Stimulated activated CD4-positive, alpha-beta T cell treated with anti-CD3 and anti-CD28 coated beads, Interleukin-2, amount 100 ng/mL, for 4 hours (primary cell): ENCODE measurements around the gene AADACL3.

Experiments used
- DNase-seq: peaks from one replicate; pipeline ENCODE4 v3.0.0-alpha.2; 2020; ENCODE audit warnings: low read depth

The AADACL3 gene

GRCh38 chr1:12769031-12769430 is 53.1 kb downstream of the AADACL3 start:
- DNase-seq = no peak

- DNase-seq = no peak
These were observed 54.1 kb downstream of the AADACL3 start for GRCh38 chr1:12769976-12770505.

- DNase-seq = no peak
These were observed 54.7 kb downstream of the AADACL3 start for GRCh38 chr1:12770620-12771019.

- no peak for DNase-seq
These were observed 55.3 kb downstream of the AADACL3 start for GRCh38 chr1:12771186-12771585.

- DNase-seq = no peak
These were observed 56.6 kb downstream of the AADACL3 start for GRCh38 chr1:12772520-12772919.

GRCh38 chr1:12773438-12773837 is 57.5 kb downstream of the AADACL3 start, which contains the start of gene PRAMEF12:
TSS of gene PRAMEF12 (plus strand) at chr1:12773738. CDS start at chr1:12774868, 1,130 bp downstream.
- no peak for DNase-seq

GRCh38 chr1:12774801-12775345 is 59.0 kb downstream of the AADACL3 start:
- DNase-seq = no peak

GRCh38 chr1:12775443-12775842 is 59.5 kb downstream of the AADACL3 start:
- DNase-seq = no peak

- no peak for DNase-seq
These were observed 61.1 kb downstream of the AADACL3 start for GRCh38 chr1:12776801-12777557.
